ENCODE measurements around the gene NPAS3.

DNA sequence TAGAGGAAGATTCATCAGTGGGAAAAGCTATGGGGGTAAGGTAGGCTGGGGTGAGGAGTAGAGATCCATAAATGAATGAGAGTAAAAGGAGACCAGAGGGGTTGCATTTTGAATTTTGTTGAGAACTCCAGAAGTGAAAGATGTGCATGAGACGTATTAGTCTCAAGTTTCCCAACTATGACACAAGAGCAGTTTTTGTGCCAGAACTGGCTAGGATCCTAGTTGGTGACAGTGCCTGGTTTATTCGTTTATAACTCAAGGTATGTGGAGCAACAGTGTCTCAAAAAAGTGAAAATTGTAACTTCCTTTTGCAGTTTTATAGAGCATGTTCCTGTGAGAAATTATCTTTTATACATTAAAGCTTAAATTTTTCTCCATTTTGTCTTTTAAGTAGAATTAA lies 377.0 kb downstream of the NPAS3 start:
- TF ChIP-seq GATA3 (IDR thresholded peaks at IDR 0.05; ENCODE audit: low read depth, low read length) (no peak), GATA2 (IDR thresholded peaks at IDR 0.05; ENCODE audit: low read depth, low read length) (no peak)
